HG03565 (cell line): Measurements from ENCODE around the gene NEK3.
"Not testable (repeated sequence)": the region's sequence is repeated elsewhere in the genome, so short reads cannot be mapped to it uniquely, and the experiment has no call there.

Experiments used
- ATAC-seq: cut with Tn5 transposase; IDR thresholded peaks from one replicate; pipeline ENCODE4 v1.9.1; 2021; ENCODE audit warnings: mild to moderate bottlenecking, moderate library complexity; ENCODE audit not compliant: unreplicated experiment

NEK3 gene

DNA sequence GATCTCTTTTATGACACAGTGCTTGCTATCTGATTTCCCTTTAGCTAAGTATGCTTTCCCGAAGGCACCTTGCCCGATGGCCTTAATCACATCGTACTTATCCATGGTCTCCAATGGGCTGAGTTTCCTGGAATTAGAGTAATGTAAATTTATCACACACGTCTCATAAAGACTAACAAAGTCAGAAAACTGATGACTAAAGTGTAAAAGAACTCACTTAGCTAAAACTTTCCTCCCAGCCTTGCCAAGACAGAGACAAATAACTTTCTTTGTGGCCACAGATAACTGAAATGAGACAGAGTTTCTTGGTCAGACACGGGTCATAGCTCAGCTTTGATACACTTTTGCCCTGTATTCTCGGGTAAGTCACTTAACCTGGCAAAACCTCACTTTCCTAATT is 32.0 kb downstream of the NEK3 start:
- ATAC-seq, result peak; percentile 25

DNA sequence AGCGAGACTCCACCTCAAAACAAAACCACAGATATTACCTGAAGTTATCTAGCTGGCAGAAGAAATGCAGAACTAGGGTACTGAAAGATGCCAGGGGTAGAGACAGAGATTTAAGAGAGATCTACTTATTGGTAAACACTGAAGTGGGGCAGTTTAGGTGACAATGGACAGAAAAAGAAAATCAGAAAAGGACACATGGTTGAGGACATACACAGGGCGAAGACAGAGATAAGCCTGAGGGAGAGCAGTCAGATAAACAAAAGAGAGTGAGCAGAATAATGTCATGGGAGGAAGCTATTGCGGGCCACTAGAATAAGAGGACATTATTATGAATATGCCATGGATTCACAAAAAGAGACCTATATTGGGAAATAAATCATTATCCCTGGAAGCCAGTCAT is 33.9 kb downstream of the NEK3 start:
- ATAC-seq, result no peak

DNA sequence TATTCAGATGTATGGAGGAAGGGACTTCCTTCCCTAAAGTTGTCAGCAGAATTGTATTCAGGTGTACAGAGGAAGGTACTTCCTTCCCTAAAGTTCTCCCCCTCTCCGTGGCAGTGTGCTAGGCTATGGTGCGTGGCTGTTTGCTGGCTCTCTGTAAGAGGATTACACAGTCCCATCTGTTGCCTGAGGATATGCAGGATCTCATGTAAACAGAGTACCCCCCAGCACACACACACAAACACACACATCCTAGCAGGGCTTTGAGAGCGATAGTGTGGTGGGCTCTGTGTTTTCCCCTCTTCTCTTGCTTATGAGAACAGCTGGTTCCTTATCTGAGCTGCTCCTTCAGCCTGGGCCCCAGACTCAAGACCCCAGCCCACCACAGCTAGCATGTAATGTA is 40.8 kb downstream of the NEK3 start:
- no peak for ATAC-seq

DNA sequence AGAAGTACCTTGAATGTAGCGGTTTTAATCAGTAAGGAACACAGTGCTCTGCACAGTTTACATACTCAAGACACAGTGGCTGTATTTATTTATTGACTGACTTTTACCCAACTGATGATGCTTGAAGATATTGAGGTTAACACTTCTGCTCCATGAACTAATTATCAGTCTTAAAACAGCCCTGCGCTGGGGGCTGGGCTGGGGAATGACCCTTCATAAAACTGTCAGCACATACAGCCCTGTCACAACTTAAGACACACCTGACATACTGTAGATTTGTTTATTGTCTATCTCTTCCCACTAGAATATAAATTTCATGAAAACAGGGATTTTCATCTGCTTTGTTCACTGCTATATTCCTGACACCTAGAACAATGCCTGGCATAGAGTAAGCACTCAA is 41.3 kb downstream of the NEK3 start:
- no peak for ATAC-seq

DNA sequence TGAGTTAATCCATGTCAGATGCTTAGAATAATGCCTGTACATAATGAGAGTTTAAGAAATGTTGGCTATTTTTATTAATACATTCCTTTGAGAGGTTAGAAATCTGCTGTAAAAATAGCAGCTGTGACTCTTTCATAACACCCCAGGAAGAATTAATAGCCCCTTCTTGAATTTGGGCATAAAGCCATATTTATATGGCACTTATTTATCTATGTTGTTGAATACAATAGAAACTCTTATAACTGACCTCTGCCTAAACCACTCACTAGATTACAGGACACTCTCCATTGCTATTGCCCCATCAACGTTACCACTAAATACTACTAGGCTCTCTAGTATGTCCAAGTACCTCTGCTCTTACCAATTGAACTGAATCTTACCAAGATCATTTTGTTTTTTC is 46.8 kb downstream of the NEK3 start:
- ATAC-seq, result no peak

DNA sequence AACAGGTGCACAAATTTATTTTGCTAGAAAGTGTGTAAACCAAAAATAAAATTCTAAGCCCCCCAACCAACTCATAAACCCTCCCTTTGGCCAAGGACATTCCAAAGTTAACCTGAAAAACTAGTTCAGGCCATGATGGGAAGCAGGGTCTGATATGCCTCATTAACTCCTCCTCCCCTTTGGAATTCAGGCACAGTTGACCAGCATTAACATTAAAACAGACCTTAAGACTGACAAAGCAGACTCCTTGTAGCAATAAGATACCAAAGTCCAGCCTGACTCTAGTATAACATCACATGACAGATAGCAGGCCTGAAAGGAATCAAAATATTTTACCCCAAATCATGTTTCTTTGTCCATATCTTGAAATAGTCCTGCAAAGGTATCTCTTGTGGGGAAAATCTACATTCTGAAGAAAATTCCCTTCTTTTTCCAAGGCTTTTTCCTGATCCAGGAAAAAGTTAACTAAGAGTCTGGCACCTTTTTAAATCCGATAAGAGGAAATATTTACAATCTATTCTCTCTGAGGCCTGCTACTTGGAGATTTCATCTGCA is 50.2 kb downstream of the NEK3 start:
- no peak for ATAC-seq

DNA sequence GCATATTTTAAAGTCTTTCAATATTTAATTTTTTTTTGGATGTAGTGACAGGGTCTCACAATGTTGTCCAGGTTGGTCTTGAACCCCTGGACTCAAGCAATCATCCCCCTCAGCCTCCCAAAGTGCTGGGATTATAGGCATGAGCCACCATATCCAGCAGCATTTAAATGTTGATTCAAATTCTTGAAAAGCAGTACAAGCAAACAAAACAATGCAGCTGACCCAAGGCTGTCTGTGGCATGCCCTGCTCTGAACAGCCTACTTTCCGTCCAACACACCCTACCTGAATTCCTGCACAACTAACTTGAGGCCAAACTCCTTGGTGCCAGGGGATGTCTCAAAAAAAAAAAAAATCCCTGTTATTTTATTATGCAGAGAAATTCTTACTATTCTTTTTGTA is 53.6 kb downstream of the NEK3 start:
- ATAC-seq, result no peak

DNA sequence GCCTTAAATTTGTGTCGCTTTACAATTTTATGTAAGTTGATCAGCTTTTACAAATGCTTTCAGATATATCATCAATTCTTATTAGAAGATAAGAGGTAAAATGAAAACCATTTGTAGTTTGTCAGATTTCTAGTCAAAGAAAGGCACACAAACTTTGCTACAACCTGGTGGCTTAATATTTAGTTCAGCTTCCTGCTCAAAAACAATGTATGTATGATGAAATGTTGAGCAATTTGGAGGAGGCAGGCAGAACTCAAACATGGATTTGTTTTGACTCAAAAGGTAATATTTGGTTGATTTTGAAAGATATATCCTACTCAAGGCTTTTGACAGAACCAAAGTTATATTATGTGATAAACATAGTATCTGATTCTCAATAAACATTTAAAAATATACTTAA is 54.8 kb downstream of the NEK3 start:
- ATAC-seq, result no peak

DNA sequence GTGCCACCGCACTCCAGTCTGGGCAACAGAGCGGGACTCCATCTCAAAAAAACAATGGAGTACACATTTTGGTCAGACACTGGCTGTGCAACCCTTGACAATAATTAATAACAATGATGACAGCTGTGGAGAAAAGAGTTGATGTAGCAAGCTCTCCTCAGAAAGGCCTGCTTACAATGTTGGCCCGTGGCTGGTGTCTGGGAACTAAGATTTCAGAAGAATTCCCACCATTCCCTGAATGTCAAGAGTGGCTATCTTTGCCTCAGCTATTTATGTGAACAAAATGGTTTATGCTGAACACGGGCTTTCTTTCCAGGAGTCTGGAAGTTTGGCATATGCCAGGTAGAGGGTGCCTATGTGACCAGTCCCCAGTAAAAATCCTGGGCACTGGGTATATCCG is 56.0 kb downstream of the NEK3 start:
- ATAC-seq, result no peak

DNA sequence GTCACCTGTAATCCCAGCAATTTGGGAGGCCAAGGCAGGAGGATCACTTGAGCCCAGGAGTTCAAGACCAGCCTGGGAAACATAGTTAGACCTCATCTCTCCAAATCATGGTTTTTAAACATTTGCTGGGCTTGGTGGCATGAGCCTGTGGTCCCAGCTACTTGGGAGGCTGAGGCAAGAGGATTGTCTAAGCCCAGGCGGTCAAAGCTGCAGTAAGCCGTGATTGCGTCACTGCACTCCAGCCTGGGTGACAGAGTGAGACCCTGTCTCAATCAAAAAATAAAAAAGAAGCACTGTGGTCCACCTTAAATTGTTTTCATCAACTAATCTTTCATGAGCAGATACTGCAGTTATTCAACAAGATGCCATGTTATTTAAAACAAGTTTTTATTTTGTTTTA is 57.0 kb downstream of the NEK3 start:
- not testable (repeated sequence) for ATAC-seq

DNA sequence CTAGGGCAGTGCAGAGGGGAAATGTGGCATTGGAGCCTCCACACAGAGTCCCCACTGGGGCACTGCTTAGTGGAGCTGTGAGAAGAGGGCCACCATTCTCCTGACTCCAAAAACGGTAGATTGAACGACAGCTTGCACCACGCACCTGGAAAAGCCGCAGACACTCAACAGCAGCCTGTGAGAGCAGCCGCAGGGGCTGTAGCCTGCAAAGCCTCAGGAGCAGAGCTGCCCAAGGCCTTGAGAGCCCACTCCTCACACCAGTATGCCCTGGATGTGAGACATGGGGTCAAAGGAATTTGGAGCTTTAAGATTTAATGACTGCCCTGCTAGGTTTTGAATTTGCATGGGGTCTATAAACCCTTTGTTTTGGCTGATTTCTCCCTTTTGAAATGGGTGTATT is 62.2 kb downstream of the NEK3 start:
- no peak for ATAC-seq

DNA sequence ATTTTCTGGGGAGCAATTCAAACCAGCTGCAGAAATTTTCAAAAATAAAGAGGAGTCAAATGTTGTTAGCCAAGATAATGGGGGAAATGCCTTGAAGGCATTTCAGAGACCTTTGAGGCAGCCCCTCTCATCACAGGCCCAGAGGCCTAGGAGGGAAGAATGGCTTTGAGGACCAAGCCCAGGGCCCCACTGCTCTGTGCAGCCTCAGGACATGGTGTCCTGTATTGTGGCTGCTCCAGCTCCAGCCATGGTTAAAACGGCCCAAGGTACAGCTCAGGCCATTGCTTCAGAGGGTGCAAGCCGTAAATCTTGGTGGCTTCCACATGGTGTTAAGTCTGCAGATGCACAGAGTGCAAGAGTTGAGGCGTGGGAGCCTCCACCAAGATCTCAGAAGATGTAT is 62.6 kb downstream of the NEK3 start:
- no peak for ATAC-seq

DNA sequence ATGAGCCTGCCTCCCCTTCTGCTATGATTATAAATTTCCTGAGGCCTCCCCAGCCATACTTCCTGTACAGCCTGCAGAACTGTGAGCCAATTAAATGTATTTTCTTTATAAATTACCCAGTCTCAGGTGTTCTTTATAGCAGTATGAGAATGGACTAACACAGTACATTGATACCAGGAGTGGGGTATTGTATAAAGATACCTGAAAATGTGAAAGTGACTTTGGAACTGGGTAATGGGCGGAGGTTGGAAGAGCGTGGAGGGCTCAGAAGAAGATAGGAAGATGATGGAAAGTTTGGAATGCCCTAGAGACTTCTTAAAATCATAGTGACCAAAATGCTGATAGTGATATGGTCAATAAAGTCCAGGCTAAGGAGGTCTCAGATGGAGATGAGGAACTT is 63.3 kb downstream of the NEK3 start:
- ATAC-seq, result no peak

DNA sequence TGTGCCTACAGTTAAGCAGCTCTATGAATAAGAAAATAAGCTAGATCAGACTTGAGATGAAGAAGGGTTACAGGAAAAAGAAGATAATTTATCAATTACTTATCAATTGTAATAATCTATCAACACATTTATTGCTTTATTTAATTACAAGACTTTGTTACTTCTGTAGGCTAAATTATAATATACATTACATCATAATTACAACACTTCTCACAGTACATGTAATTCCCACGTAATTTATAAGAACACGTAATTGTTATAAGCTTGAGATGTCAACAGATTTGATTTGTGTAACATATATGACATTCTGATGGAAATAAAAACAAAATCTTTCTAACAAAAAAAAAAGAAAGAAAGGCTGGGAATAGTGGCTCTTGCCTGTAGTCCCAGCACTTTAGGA is 67.3 kb downstream of the NEK3 start:
- no peak for ATAC-seq

DNA sequence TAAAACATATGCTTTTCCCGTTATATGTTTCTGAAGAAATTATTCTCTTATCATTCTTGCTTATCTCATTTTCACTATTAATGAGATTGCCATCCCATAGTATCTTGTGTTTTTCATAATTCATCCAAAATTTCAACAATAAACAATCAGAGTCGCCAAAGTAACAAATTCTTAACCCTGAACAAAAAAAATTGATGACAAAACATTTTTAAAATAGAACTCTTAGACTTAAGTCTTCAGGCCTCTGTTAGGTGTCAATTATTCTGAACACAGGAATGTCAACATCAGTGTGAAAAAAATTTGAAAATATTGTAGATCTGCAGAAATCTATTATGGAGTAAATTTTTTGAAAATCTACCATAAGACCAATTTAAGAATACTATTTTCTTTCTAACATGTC is 67.9 kb downstream of the NEK3 start:
- ATAC-seq, result no peak

DNA sequence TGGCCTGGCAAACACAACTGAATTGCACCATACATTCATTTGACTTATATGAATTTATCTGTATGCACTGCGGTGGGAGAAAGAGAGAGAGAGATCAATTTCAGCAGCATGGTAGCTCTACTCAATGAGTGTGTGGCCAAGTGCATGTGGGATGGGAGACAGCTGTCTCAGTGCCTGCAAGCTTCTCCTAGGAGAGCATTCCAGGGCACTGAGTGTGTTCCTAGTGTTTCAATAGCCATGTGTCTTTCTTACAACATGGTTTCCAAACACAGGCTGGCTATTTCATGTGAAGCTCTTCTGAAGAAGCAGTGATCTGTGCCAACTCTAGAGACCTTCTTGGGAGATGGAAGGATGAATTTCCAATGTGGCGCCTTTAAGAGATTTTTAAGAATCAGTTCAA is 74.0 kb downstream of the NEK3 start:
- ATAC-seq, result no peak

DNA sequence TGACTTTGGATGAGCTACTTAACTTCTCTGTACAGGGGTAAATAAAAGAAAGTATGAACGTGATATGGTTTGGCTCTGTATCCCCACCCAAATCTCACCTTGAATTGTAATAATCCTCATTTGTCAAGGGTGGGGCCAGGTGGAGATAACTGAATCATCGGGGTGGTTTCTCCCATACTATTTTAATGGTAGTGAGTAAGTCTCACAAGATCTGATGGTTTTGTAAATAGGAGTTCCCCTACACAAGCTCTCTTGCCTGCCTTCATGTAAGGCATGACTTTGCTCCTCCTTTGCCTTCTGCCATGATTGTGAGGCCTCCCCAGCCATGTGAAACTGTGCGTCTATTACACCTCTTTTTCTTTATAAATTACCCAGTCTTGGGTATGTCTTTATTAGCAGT is 74.4 kb downstream of the NEK3 start:
- ATAC-seq, result not testable (repeated sequence)
